Right lobe of liver (tissue), 4 donors: ENCODE results near the gene ATP6V0B.

Experiments used
- POLR2A ChIP-seq: fragments of 450-650 bp; IDR thresholded peaks from one replicate; pipeline ENCODE4 v1.6.1; 2017; ENCODE audit warnings: antibody characterized with exemption, mild to moderate bottlenecking
- TF ChIP-seq, protein P1 (sequence below), 4 donors: fragments of 200-600 bp in 3 of 4; fragments of 450-650 bp in 1 of 4; IDR thresholded peaks; one replicate each; pipeline versions ENCODE4 v1.5.1 to v1.8.0; 2016 to 2022; ENCODE audit warnings: antibody characterized with exemption in 4 of 4, mild to moderate bottlenecking in 2 of 4
- donor health status: DM: no; HTN: no; CAD: no.
- donor health status: DM: no; HTN: no; CAD: no.
- donor health status: DM: no; HTN: yes; CAD: no.

DNA sequence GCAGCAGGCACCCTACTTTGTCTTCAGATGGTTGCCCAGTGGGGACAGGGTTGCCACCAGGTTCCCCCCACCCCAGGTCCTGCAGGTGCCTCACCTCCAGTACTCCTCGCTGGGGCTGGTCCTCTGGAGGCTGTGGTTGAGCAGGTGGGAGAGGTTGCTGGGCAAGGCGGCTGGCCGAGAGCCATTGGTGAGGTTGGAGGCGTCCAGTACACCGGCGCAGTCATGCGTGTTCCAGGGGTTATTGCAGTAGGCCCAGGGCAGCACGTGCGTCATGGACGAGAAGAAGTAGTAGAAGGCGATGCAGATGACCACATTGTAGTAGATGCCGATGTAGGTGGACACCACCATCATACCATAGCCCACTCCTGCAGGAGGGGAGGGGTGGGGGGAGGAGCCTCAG is 33.5 kb downstream of the ATP6V0B start:
- TF ChIP-seq, protein P1, sequence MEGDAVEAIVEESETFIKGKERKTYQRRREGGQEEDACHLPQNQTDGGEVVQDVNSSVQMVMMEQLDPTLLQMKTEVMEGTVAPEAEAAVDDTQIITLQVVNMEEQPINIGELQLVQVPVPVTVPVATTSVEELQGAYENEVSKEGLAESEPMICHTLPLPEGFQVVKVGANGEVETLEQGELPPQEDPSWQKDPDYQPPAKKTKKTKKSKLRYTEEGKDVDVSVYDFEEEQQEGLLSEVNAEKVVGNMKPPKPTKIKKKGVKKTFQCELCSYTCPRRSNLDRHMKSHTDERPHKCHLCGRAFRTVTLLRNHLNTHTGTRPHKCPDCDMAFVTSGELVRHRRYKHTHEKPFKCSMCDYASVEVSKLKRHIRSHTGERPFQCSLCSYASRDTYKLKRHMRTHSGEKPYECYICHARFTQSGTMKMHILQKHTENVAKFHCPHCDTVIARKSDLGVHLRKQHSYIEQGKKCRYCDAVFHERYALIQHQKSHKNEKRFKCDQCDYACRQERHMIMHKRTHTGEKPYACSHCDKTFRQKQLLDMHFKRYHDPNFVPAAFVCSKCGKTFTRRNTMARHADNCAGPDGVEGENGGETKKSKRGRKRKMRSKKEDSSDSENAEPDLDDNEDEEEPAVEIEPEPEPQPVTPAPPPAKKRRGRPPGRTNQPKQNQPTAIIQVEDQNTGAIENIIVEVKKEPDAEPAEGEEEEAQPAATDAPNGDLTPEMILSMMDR (IDR thresholded peaks at IDR 0.05), result no peak
- TF ChIP-seq POLR2A, result no peak
